ENCODE data around the gene SYT7.

GRCh38 chr11:61497876-61498275 lies 83.0 kb downstream of the SYT7 start:
- TF ChIP-seq MAX (IDR thresholded peaks at IDR 0.05; ENCODE audit: low read depth, low read length) (no peak), ZNF687 (IDR thresholded peaks at IDR 0.05) (no peak), CEBPB (IDR thresholded peaks at IDR 0.05; ENCODE audit: borderline replicate concordance in 1 of 2, low read depth in 2 of 2, low read length in 2 of 2) (no peak), CTCF (IDR thresholded peaks at IDR 0.05 in 2 of 3, conservative IDR thresholded peaks at IDR 0.05 in 1 of 3; ENCODE audit: control insufficient read depth in 2 of 3, extremely low read depth in 1 of 3, insufficient read depth in 1 of 3, low read depth in 3 of 3, low read length in 3 of 3) (no peak), EZH2 (IDR thresholded peaks at IDR 0.05; ENCODE audit: borderline replicate concordance, control insufficient read depth, low read depth, low read length) (no peak), POLR2AphosphoS5 (IDR thresholded peaks at IDR 0.05; ENCODE audit: low read length) (no peak), POLR2A (IDR thresholded peaks at IDR 0.05; ENCODE audit: low read depth, low read length) (no peak), ZNF24 (IDR thresholded peaks at IDR 0.05) (no peak), PBX3 (IDR thresholded peaks at IDR 0.05; ENCODE audit: insufficient replicate concordance, low read depth, low read length) (no peak), RFX5 (IDR thresholded peaks at IDR 0.05; ENCODE audit: low read depth, low read length) (no peak), SP1 (IDR thresholded peaks at IDR 0.05; ENCODE audit: low read depth, low read length) (no peak), ESRRA (IDR thresholded peaks at IDR 0.05; ENCODE audit: low read length) (no peak), KDM1A (IDR thresholded peaks at IDR 0.05; ENCODE audit: borderline replicate concordance) (no peak), USF2 (IDR thresholded peaks at IDR 0.05; ENCODE audit: borderline replicate concordance, low read depth, low read length) (no peak)

Measured in GM12878 (cell line).